Measurements from ENCODE around the gene AGBL1. TPM values are rescaled to one million over a fixed set of nuclear protein-coding genes. Genes with fewer than 3 reads are reported as not detected.

The AGBL1 gene
- total RNA-seq, 1 donor: not detected

- DNase-seq (ENCODE audit: low read depth): no peak
- no peak overlapping the region for H3K4me3 ChIP-seq (ENCODE audit: low read depth, low read length)
- TF ChIP-seq CTCF (IDR thresholded peaks at IDR 0.05; ENCODE audit: insufficient read depth, low read depth, low read length): no peak
Observed at GRCh38 chr15:86201313-86202008, 121.8 kb downstream of the AGBL1 start.

GRCh38 chr15:86203462-86203861 lies 123.8 kb downstream of the AGBL1 start:
- no peak for TF ChIP-seq CTCF (IDR thresholded peaks at IDR 0.05; ENCODE audit: insufficient read depth, low read depth, low read length)
- no peak overlapping the region for H3K4me3 ChIP-seq (ENCODE audit: low read depth, low read length)
- DNase-seq (ENCODE audit: low read depth): no peak

- no peak overlapping the region for H3K4me3 ChIP-seq (ENCODE audit: low read depth, low read length)
- no peak for DNase-seq (ENCODE audit: low read depth)
- no peak for TF ChIP-seq CTCF (IDR thresholded peaks at IDR 0.05; ENCODE audit: insufficient read depth, low read depth, low read length)
Observed at GRCh38 chr15:86205096-86205495, 125.4 kb downstream of the AGBL1 start.

GRCh38 chr15:86213420-86213819 lies 133.7 kb downstream of the AGBL1 start:
- DNase-seq (ENCODE audit: low read depth): no peak
- no peak for TF ChIP-seq CTCF (IDR thresholded peaks at IDR 0.05; ENCODE audit: insufficient read depth, low read depth, low read length)
- no peak overlapping the region for H3K4me3 ChIP-seq (ENCODE audit: low read depth, low read length)

GRCh38 chr15:86213888-86214287 lies 134.2 kb downstream of the AGBL1 start:
- no peak for DNase-seq (ENCODE audit: low read depth)
- TF ChIP-seq CTCF (IDR thresholded peaks at IDR 0.05; ENCODE audit: insufficient read depth, low read depth, low read length): no peak
- H3K4me3 ChIP-seq (ENCODE audit: low read depth, low read length): no peak overlapping the region

GRCh38 chr15:86221119-86221518 lies 141.4 kb downstream of the AGBL1 start:
- no peak for TF ChIP-seq CTCF (IDR thresholded peaks at IDR 0.05; ENCODE audit: insufficient read depth, low read depth, low read length)
- no peak overlapping the region for H3K4me3 ChIP-seq (ENCODE audit: low read depth, low read length)
- DNase-seq (ENCODE audit: low read depth): no peak

- TF ChIP-seq CTCF (IDR thresholded peaks at IDR 0.05; ENCODE audit: insufficient read depth, low read depth, low read length): no peak
- H3K4me3 ChIP-seq (ENCODE audit: low read depth, low read length): no peak overlapping the region
- DNase-seq (ENCODE audit: low read depth): no peak
Observed at GRCh38 chr15:86229306-86229705, 149.6 kb downstream of the AGBL1 start.
